ENCODE results near the gene DRAP1. TPM values are rescaled to one million over a fixed set of nuclear protein-coding genes. Genes with fewer than 3 reads are reported as not detected.
A peak's percentile ranks its signal among the peaks of the same experiment; 100 is the strongest.

DRAP1 gene
- total and polyA plus RNA-seq, 2 experiments from 2014 or later: 307 to 533 TPM

DNA sequence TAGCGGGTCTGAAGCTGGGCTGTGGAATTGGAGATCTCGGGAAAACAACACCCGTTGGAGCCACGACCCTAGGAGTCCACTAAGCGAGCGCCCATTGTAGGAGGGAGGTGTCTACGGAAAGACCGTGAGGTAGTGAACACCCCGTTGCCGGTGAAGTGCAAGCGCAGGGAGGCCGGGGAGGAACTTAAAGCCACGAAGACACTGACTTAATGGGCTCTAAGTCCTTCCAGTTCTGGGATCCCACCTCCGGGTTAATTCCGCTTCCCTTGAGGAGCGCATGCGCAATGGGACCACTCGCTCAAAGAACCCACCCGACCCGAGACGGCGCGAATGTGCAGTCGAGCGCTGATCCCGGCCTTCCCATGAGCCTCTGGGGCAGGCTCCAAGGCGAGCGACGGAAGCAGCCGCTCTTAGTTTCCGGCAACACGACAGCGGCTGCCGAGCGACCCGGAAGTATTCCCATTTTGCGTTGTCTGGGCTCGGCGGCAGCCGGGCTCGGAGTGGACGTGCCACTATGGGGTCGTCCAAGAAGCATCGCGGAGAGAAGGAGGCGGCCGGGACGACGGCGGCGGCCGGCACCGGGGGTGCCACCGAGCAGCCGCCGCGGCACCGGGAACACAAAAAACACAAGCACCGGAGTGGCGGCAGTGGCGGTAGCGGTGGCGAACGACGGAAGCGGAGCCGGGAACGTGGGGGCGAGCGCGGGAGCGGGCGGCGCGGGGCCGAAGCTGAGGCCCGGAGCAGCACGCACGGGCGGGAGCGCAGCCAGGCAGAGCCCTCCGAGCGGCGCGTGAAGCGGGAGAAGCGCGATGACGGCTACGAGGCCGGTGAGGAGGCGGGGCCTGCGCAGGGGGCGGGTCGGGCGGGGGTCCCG, 42.3 kb downstream of the DRAP1 start, which contains the start of gene SART1:
Gene SART1, plus strand, starts transcription at position 468 of the 874 bp plus-strand sequence. Its CDS starts 47 bp downstream, at position 515.
- Histone ChIP-seq H3K9me3 (ENCODE audit: low read depth) (no peaks in the 10 kb centered on the region), H3K9ac (peak within 1 kb of the TSS; percentile 97), H3K27me3 (replicated peaks; ENCODE audit: insufficient read depth) (no peaks in the 10 kb centered on the region), H3K79me2 (ENCODE audit: insufficient read depth) (peaks cover 47% of the 10 kb centered on the region), H3K27ac (peak within 1 kb of the TSS; percentile 88), H3K4me3 (peak within 1 kb of the TSS; percentile 88), H3K36me3 (ENCODE audit: low read depth) (0 out of 2 replicates have a peak, but pooled peaks cover 11% of the 10 kb centered on the region), H4K20me1 (ENCODE audit: insufficient read depth) (no peaks in the 10 kb centered on the region), H3F3A (ENCODE audit: insufficient read depth) (no peaks in the 10 kb centered on the region), H2AFZ (peak within 1 kb of the TSS; percentile 94), H3K4me1 (ENCODE audit: insufficient read depth) (peaks cover 17% of the 10 kb centered on the region), H3K4me2 (ENCODE audit: unreplicated experiment) (peak within 1 kb of the TSS; percentile 100), H3K9me2 (ENCODE audit: insufficient read depth) (no peaks in the 10 kb centered on the region)
- peak; percentile 99 for DNase-seq
- WGBS, 2 experiments (ENCODE audit: low coverage in 1 of 2, low lambda C conversion rate in 2 of 2, missing lambda C conversion rate in 2 of 2): 0 to 1% methylated on average over 52 to 93 of the region's 97 CpGs
- TF ChIP-seq EZH2 (IDR thresholded peaks at IDR 0.05; ENCODE audit: insufficient read depth, poor library complexity, severe bottlenecking) (no peak), EZH2phosphoT487 (IDR thresholded peaks at IDR 0.05; ENCODE audit: insufficient read depth, low read depth) (no peak)
- in situ Hi-C loops (cut with MboI): no loop called here

DNA sequence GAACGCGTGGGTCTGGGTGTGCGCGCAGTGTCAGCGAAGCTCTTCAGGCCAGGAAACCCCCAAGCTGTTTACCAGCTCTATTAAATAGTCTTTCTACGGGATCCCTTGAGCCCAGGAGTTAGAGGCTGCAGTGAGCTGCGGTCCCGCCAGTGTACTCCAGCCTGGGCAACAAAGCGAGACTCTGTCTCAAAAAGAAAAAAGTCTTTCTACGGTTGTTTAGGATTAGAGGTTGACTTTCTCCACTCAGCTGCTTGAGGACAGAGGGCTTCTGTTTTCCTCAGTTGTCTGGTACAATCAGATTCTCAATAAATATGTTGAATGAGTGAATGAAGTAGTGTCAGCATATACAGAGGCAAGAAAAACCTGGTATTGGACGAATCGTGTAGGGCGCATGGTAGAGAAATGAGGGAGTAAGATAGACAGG, 42.9 kb downstream of the DRAP1 start:
- H3K9me3 ChIP-seq (ENCODE audit: low read depth): no peaks in the 10 kb centered on the region
- no peaks in the 10 kb centered on the region for H4K20me1 ChIP-seq (ENCODE audit: insufficient read depth)
- peaks cover 17% of the 10 kb centered on the region for H3K4me1 ChIP-seq (ENCODE audit: insufficient read depth)
- H3K4me3 ChIP-seq: peak overlapping the region; percentile 88
- H2AFZ ChIP-seq: no peak overlapping the region
- peaks cover 47% of the 10 kb centered on the region for H3K79me2 ChIP-seq (ENCODE audit: insufficient read depth)
- peaks cover 11% of the 10 kb centered on the region; the same call in 1 of the 2 replicates for H3K36me3 ChIP-seq (ENCODE audit: low read depth)
- H3K27me3 ChIP-seq (replicated peaks; ENCODE audit: insufficient read depth): no peaks in the 10 kb centered on the region
- 9 to 14% methylated on average over 8 to 13 of the region's 13 CpGs for WGBS, 2 experiments (ENCODE audit: low coverage in 1 of 2, low lambda C conversion rate in 2 of 2, missing lambda C conversion rate in 2 of 2)
- no peak for DNase-seq
- H3K9ac ChIP-seq: peak overlapping the region; percentile 97
- in situ Hi-C loops (cut with MboI): no loop called here
- H3K27ac ChIP-seq: peak overlapping the region; percentile 18; the same call in 1 of the 2 replicates
- no peaks in the 10 kb centered on the region for H3K9me2 ChIP-seq (ENCODE audit: insufficient read depth)
- H3F3A ChIP-seq (ENCODE audit: insufficient read depth): no peaks in the 10 kb centered on the region
- H3K4me2 ChIP-seq (ENCODE audit: unreplicated experiment): peak overlapping the region; percentile 100
- TF ChIP-seq EZH2 (IDR thresholded peaks at IDR 0.05; ENCODE audit: insufficient read depth, poor library complexity, severe bottlenecking) (no peak), EZH2phosphoT487 (IDR thresholded peaks at IDR 0.05; ENCODE audit: insufficient read depth, low read depth) (no peak)

DNA sequence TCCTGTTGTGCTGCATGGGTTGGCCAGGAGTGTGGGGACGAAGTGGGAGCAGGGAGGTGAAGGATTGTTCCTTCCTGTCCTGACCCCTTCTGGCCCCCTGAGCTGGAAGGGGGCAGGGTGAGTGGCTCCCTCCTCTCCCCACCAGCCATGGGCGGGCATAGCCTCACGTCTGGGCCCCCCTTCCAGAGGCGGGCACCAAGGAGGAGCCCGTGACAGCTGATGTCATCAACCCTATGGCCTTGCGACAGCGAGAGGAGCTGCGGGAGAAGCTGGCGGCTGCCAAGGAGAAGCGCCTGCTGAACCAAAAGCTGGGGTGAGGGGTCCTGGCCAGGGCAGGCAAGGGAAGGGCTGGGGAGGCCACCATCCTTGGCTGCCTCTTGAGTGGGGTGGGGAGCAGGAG, 45.7 kb downstream of the DRAP1 start:
- H3K36me3 ChIP-seq (ENCODE audit: low read depth): peaks cover 11% of the 10 kb centered on the region; the same call in 1 of the 2 replicates

DNA sequence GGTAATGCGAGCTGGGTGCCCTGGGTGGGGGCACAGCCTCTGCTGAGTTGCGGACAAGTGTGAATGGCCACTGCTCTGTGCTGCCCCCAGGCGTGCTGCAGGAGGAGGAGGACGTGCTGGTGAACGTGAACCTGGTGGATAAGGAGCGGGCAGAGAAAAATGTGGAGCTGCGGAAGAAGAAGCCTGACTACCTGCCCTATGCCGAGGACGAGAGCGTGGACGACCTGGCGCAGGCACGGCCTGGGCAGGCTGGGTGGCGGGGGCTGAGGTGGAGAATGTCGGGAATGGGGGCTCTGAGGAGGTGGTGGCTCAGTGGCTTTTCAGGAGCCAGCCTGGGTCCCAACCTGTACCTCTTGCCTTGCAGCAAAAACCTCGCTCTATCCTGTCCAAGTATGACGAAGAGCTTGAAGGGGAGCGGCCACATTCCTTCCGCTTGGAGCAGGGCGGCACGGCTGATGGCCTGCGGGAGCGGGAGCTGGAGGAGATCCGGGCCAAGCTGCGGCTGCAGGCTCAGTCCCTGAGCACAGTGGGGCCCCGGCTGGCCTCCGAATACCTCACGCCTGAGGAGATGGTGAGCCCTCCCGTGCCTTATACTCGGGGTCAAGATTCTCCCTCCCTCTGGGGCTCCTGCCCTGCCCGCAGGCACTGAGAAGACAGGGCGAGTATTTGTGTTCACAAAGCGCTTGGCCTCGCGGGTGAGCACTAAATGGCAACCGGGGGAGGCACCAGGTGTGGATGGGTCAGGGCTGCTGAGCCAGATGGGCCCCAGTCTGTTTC, 46.9 kb downstream of the DRAP1 start:
- in situ Hi-C loops (cut with MboI): no loop called here
- no peak overlapping the region for H3K4me3 ChIP-seq
- H3K27me3 ChIP-seq (replicated peaks; ENCODE audit: insufficient read depth): no peaks in the 10 kb centered on the region
- H3K79me2 ChIP-seq (ENCODE audit: insufficient read depth): peaks cover 73% of the 10 kb centered on the region
- TF ChIP-seq EZH2phosphoT487 (IDR thresholded peaks at IDR 0.05; ENCODE audit: insufficient read depth, low read depth) (no peak), EZH2 (IDR thresholded peaks at IDR 0.05; ENCODE audit: insufficient read depth, poor library complexity, severe bottlenecking) (no peak)
- peaks cover 11% of the 10 kb centered on the region; the same call in 1 of the 2 replicates for H3K36me3 ChIP-seq (ENCODE audit: low read depth)
- no peaks in the 10 kb centered on the region for H3K9me2 ChIP-seq (ENCODE audit: insufficient read depth)
- H2AFZ ChIP-seq: no peak overlapping the region
- no peaks in the 10 kb centered on the region for H4K20me1 ChIP-seq (ENCODE audit: insufficient read depth)
- DNase-seq: no peak
- no peaks in the 10 kb centered on the region for H3K9me3 ChIP-seq (ENCODE audit: low read depth)
- 92 to 93% methylated on average over 35 of the region's 36 CpGs for WGBS, 2 experiments (ENCODE audit: low coverage in 1 of 2, low lambda C conversion rate in 2 of 2, missing lambda C conversion rate in 2 of 2)
- H3F3A ChIP-seq (ENCODE audit: insufficient read depth): no peaks in the 10 kb centered on the region
- H3K4me1 ChIP-seq (ENCODE audit: insufficient read depth): peaks cover 17% of the 10 kb centered on the region
- no peak overlapping the region for H3K27ac ChIP-seq
- H3K4me2 ChIP-seq (ENCODE audit: unreplicated experiment): no peak overlapping the region
- no peak overlapping the region for H3K9ac ChIP-seq

More for the DNA sequence above, 45.7 kb downstream of the DRAP1 start:
- in situ Hi-C loops (cut with MboI): no loop called here
- H2AFZ ChIP-seq: no peak overlapping the region
- H3K9me2 ChIP-seq (ENCODE audit: insufficient read depth): no peaks in the 10 kb centered on the region
- H3F3A ChIP-seq (ENCODE audit: insufficient read depth): no peaks in the 10 kb centered on the region
- no peak overlapping the region for H3K27ac ChIP-seq
- DNase-seq: no peak
- H3K9ac ChIP-seq: no peak overlapping the region
- no peaks in the 10 kb centered on the region for H4K20me1 ChIP-seq (ENCODE audit: insufficient read depth)
- WGBS, 2 experiments (ENCODE audit: low coverage in 1 of 2, low lambda C conversion rate in 2 of 2, missing lambda C conversion rate in 2 of 2): 83 to 84% methylated on average over 10 of the region's 10 CpGs
- peaks cover 67% of the 10 kb centered on the region for H3K79me2 ChIP-seq (ENCODE audit: insufficient read depth)
- no peaks in the 10 kb centered on the region for H3K27me3 ChIP-seq (replicated peaks; ENCODE audit: insufficient read depth)
- TF ChIP-seq EZH2phosphoT487 (IDR thresholded peaks at IDR 0.05; ENCODE audit: insufficient read depth, low read depth) (no peak), EZH2 (IDR thresholded peaks at IDR 0.05; ENCODE audit: insufficient read depth, poor library complexity, severe bottlenecking) (no peak)
- no peaks in the 10 kb centered on the region for H3K9me3 ChIP-seq (ENCODE audit: low read depth)
- H3K4me3 ChIP-seq: no peak overlapping the region
- H3K4me2 ChIP-seq (ENCODE audit: unreplicated experiment): no peak overlapping the region
- H3K4me1 ChIP-seq (ENCODE audit: insufficient read depth): peaks cover 17% of the 10 kb centered on the region
